ENCODE data around the gene CHIC2. TPM values are rescaled to one million over a fixed set of nuclear protein-coding genes. Genes with fewer than 3 reads are reported as not detected.

Gene CHIC2
- total RNA-seq, 1 experiment from 2014 or later = 8.2 TPM

GRCh38 chr4:54104907-54105306 lies 40.5 kb upstream of the CHIC2 start:
- Histone ChIP-seq H4K20me1 (ENCODE audit: control insufficient read depth, insufficient read depth, insufficient read length) (no peaks in the 10 kb centered on the region), H3T11ph (ENCODE audit: low read length) (no peak overlapping the region), H4K91ac (ENCODE audit: insufficient read length, low read depth, low read length) (no peak overlapping the region), H2AFZ (ENCODE audit: low read length) (no peak overlapping the region), H3K18ac (ENCODE audit: insufficient read length, low read depth, low read length) (no peak overlapping the region), H3K27me3 (ENCODE audit: insufficient read depth, low read length) (peaks cover 73% of the 10 kb centered on the region), H2AK5ac (ENCODE audit: insufficient read length, low read length) (no peak overlapping the region), H3K14ac (ENCODE audit: insufficient read depth, low read length) (no peak overlapping the region), H3K79me2 (ENCODE audit: insufficient read depth, low read length) (no peaks in the 10 kb centered on the region), H3K56ac (ENCODE audit: insufficient read length, low read depth, low read length) (no peak overlapping the region), H2BK12ac (ENCODE audit: insufficient read length, low read depth, low read length) (no peak overlapping the region), H2BK15ac (ENCODE audit: low read depth, low read length) (no peak overlapping the region; the same call in 1 of the 2 replicates), H3K4me1 (ENCODE audit: insufficient read depth, low read length) (no peaks in the 10 kb centered on the region; the same call in 1 of the 2 replicates), H2BK5ac (ENCODE audit: insufficient read length, low read length) (no peak overlapping the region), H3K4me2 (ENCODE audit: insufficient read depth, insufficient read length, low read length) (no peak overlapping the region), H2BK20ac (ENCODE audit: low read depth, low read length, poor library complexity, severe bottlenecking) (no peak overlapping the region), H3K23me2 (ENCODE audit: insufficient read length, low read depth, low read length, poor library complexity, severe bottlenecking) (peaks cover 32% of the 10 kb centered on the region), H4K5ac (ENCODE audit: insufficient read length, low read depth, low read length) (no peak overlapping the region), H3K79me1 (ENCODE audit: insufficient read depth, low read depth, low read length, poor library complexity, severe bottlenecking) (no peaks in the 10 kb centered on the region), H3K9ac (ENCODE audit: extremely low read depth, insufficient read length, low read length) (no peak overlapping the region), H3K9me3 (ENCODE audit: control insufficient read depth, low read depth, low read length) (no peaks in the 10 kb centered on the region), H2BK120ac (ENCODE audit: low read depth, low read length, poor library complexity, severe bottlenecking) (no peak overlapping the region), H4K8ac (replicated peaks; ENCODE audit: insufficient read length, low read depth, low read length) (no peak overlapping the region), H3K23ac (ENCODE audit: insufficient read length, low read depth, low read length) (no peak overlapping the region), H3K27ac (ENCODE audit: insufficient read length, low read depth, low read length) (no peak overlapping the region), H3K4ac (ENCODE audit: low read depth, low read length) (no peak overlapping the region)
- no peak for DNase-seq
- H3K27ac Mint-ChIP-seq = no peak overlapping the region
- H3K4me3 Mint-ChIP-seq = peak overlapping the region in 1 of 2 experiments; percentile 4; a peak in 2 of 5 replicates
- peaks cover 100% of the 10 kb centered on the region for H3K27me3 Mint-ChIP-seq (ENCODE audit: low read depth)
- TF ChIP-seq, protein P1, sequence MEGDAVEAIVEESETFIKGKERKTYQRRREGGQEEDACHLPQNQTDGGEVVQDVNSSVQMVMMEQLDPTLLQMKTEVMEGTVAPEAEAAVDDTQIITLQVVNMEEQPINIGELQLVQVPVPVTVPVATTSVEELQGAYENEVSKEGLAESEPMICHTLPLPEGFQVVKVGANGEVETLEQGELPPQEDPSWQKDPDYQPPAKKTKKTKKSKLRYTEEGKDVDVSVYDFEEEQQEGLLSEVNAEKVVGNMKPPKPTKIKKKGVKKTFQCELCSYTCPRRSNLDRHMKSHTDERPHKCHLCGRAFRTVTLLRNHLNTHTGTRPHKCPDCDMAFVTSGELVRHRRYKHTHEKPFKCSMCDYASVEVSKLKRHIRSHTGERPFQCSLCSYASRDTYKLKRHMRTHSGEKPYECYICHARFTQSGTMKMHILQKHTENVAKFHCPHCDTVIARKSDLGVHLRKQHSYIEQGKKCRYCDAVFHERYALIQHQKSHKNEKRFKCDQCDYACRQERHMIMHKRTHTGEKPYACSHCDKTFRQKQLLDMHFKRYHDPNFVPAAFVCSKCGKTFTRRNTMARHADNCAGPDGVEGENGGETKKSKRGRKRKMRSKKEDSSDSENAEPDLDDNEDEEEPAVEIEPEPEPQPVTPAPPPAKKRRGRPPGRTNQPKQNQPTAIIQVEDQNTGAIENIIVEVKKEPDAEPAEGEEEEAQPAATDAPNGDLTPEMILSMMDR (conservative IDR thresholded peaks at IDR 0.05) = no peak
- H3K4me1 Mint-ChIP-seq = peaks cover 53 to 75% of the 10 kb centered on the region in 2 experiments
- H3K9me3 Mint-ChIP-seq = peaks cover 0 to 6% of the 10 kb centered on the region in 2 experiments; a peak in 1 of 5 replicates
- WGBS (ENCODE audit: extremely low coverage, insufficient read length, low lambda C conversion rate) = no CpG with 5 or more reads among the region's 1 CpG
- 0 out of 7 replicates have a peak, but pooled peaks cover 0 to 3% (median 0%) of the 10 kb centered on the region in 3 experiments for H3K36me3 Mint-ChIP-seq (ENCODE audit: insufficient read depth in 1 of 3, low read depth in 3 of 3)
